OCI-LY7 (cell line): ENCODE data around the gene TMEFF1.

ENCODE experiments used
- EZH2phosphoT487 ChIP-seq: fragments of 200-600 bp; sonication (generic); IDR thresholded peaks from 2 replicates; pipeline ENCODE4 v1.6.1; 2018; ENCODE audit warnings: low read depth, borderline replicate concordance, mild to moderate bottlenecking, mixed run types, antibody characterized with exemption, low read length, moderate library complexity, mixed read lengths
- TF ChIP-seq, protein P1 (sequence below): fragments of 200-600 bp; sonication (generic); conservative IDR thresholded peaks from 2 replicates; pipeline ENCODE4 v1.5.1; 2014; ENCODE audit warnings: mild to moderate bottlenecking, antibody characterized with exemption, low read length, moderate library complexity, mixed read lengths

DNA sequence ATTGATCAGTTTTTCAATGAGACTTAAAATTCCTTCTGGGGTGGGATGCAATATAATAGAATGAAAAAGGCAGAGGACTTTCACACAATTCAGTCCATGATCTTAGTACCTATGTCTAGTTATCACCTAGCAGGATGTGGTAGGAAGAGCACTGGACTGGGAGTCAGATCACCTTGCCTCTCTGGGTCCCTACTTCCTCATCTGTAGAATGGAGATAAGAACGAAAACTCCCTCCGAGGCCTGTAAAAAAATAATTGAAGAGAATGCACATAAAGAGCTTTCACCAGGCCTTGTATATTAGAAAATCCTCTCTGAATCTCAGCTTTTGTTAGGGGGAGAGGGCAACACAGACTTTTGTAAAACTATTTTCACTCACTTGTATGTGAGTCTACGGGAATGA is 681 bp upstream of the TMEFF1 start:
- TF ChIP-seq, protein P1, sequence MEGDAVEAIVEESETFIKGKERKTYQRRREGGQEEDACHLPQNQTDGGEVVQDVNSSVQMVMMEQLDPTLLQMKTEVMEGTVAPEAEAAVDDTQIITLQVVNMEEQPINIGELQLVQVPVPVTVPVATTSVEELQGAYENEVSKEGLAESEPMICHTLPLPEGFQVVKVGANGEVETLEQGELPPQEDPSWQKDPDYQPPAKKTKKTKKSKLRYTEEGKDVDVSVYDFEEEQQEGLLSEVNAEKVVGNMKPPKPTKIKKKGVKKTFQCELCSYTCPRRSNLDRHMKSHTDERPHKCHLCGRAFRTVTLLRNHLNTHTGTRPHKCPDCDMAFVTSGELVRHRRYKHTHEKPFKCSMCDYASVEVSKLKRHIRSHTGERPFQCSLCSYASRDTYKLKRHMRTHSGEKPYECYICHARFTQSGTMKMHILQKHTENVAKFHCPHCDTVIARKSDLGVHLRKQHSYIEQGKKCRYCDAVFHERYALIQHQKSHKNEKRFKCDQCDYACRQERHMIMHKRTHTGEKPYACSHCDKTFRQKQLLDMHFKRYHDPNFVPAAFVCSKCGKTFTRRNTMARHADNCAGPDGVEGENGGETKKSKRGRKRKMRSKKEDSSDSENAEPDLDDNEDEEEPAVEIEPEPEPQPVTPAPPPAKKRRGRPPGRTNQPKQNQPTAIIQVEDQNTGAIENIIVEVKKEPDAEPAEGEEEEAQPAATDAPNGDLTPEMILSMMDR, result no peak
- TF ChIP-seq EZH2phosphoT487, result no peak
